Measurements from ENCODE around the gene ARHGDIG.
"Not testable (repeated sequence)": the region's sequence is repeated elsewhere in the genome, so short reads cannot be mapped to it uniquely, and the experiment has no call there.

The ARHGDIG gene

GRCh38 chr16:331181-331814 is 50.9 kb downstream of the ARHGDIG start:
- DNase-seq (ENCODE audit: low read depth): not testable (repeated sequence)
